Left colon (tissue), 2 donors: ENCODE results near the gene ABCA7. TPM values are rescaled to one million over a fixed set of nuclear protein-coding genes. Genes with fewer than 3 reads are reported as not detected.
A peak's percentile ranks its signal among the peaks of the same experiment; 100 is the strongest.

Source experiments
- ATAC-seq: fragments of 200-7000 bp; cut with Tn5 transposase; one replicate; pipeline ENCODE4 v1.9.1; 2020; ENCODE audit warnings: mild to moderate bottlenecking, moderate library complexity
- DNase-seq, 2 donors: peaks; one replicate each; pipeline ENCODE4 v3.0.0-alpha.2; 2020
- intact Hi-C, 2 donors: fragments of 100-400 bp; cut with DNase I in 1 of 2; cut with micrococcal nuclease in 1 of 2; formaldehyde crosslinking; loops; one replicate each; pipeline versions ENCODE4 v1.11.2 to v1.14.0; 2022; cut with DNase I, micrococcal nuclease
- total RNA-seq, 2 donors: library from RNA; stranded (reverse); fragmentation: NEBNext Ultra II Directional; extraction: Animal tissue kit (Norgen Biotek cat#: 25700); gene quantifications; one replicate each; pipeline ENCODE4 v1.2.1, GENCODE V29; 2021
- donor health status: DM: no; HTN: no; CAD: no.
- donor health status: DM: yes; HTN: yes; CAD: no.

Gene ABCA7
- total RNA-seq, 2 donors from 2014 or later, result 23.3 to 35.1 TPM

DNA sequence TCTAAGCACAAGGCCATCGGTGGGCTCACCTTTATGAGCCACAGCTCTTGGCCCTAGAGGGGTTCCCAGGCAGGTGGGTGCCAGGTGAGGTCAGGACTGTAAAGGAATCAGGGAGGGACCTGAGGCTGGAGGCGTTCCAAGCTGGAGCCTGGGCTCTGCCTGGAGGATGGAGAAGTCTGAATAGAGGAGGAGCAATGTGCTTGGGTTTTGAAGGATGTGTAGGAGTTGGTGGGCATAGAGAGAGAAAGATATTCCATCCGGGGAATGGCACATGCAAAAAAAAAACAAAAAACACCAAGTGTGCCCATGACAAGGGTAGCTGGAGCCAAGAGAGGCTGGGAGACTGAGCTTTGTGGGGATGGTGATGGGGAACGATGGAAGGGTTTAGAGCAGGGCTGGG is 37.3 kb upstream of the ABCA7 start:
- intact Hi-C loops, result no loop called here
- ATAC-seq (no peak), DNase-seq (no peak)

DNA sequence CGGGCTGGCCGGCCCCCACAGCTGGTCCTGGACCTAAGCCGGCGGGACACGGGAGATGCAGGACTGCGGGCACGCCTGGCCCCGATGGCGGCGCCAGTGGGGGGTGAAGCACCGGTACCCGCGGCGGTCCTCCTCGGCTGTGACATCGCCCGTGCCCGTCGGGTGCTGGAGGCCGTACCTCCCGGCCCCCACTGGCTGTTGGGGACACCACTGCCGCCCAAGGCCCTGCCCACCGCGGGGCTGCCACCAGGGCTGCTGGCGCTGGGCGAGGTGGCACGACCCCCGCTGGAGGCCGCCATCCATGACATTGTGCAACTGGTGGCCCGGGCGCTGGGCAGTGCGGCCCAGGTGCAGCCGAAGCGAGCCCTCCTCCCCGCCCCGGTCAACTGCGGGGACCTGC is 36.6 kb upstream of the ABCA7 start:
- DNase-seq (no peak), ATAC-seq (no peak)
- intact Hi-C loops, result no loop called here

DNA sequence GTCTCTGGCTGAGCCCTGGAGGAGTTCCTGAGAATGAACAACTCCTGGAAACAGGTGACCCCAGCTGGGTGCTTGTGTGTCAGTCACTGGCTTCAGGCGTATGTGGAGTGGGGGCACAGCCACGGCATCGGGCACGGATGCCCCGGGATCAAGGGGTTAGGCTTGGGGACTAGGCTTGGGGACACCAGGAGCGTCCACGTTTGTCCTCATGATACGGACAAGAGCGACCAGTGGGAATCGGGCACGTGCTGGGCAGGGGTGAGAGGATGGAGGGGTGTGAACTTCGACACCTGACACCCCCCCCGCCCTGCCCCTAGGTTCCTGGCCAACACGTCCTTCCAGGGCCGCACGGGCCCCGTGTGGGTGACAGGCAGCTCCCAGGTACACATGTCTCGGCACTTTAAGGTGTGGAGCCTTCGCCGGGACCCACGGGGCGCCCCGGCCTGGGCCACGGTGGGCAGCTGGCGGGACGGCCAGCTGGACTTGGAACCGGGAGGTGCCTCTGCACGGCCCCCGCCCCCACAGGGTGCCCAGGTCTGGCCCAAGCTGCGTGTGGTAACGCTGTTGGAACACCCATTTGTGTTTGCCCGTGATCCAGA is 35.6 kb upstream of the ABCA7 start:
- ATAC-seq (no peak), DNase-seq (no peak)
- intact Hi-C loops, result no loop called here

DNA sequence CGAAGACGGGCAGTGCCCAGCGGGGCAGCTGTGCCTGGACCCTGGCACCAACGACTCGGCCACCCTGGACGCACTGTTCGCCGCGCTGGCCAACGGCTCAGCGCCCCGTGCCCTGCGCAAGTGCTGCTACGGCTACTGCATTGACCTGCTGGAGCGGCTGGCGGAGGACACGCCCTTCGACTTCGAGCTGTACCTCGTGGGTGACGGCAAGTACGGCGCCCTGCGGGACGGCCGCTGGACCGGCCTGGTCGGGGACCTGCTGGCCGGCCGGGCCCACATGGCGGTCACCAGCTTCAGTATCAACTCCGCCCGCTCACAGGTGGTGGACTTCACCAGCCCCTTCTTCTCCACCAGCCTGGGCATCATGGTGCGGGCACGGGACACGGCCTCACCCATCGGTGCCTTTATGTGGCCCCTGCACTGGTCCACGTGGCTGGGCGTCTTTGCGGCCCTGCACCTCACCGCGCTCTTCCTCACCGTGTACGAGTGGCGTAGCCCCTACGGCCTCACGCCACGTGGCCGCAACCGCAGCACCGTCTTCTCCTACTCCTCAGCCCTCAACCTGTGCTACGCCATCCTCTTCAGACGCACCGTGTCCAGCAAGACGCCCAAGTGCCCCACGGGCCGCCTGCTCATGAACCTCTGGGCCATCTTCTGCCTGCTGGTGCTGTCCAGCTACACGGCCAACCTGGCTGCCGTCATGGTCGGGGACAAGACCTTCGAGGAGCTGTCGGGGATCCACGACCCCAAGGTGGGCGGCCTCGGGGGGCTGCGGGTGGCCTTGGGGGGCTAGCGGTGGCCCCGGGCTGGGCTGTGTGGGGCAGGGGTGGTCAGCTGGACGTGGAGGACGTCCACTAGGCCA is 34.9 kb upstream of the ABCA7 start:
- intact Hi-C loops, result no loop called here
- no peak for DNase-seq

DNA sequence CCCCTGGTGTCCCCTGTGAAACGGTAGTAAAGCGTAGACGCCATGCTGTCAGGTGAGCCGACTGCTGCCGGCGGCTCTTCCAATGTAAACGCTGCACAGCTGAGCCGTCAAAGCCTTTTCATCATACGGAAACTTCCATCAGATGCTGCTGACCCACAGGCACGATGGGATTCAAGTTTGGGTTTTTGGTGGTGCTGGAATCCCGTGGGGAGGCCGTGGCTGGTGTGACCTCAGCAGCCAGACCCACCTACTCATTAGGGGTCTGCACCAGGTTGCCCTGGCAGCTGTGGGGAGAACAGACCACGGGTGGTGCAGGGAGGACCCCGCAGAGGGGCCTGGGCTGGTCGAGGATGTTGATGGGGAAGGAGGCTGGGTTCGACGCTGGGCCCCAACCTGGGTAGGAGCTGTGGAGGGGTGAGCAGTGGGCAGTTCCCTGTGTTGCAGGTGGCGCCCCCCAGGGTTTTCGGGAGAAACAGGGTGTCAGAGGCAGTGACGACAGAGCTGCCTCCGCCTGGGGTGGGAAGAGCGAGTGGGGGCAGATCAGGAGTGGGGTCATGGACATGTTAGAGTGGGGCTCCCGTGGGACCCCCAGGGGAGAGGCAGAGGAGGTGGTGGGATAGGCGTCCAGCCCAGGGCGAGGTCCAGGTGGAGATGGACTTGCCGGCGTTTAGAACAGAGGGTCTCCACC is 33.1 kb upstream of the ABCA7 start:
- intact Hi-C loops, result no loop called here
- no peak for ATAC-seq
- no peak for DNase-seq

More for the DNA sequence above, 34.9 kb upstream of the ABCA7 start:
- ATAC-seq, result no peak

DNA sequence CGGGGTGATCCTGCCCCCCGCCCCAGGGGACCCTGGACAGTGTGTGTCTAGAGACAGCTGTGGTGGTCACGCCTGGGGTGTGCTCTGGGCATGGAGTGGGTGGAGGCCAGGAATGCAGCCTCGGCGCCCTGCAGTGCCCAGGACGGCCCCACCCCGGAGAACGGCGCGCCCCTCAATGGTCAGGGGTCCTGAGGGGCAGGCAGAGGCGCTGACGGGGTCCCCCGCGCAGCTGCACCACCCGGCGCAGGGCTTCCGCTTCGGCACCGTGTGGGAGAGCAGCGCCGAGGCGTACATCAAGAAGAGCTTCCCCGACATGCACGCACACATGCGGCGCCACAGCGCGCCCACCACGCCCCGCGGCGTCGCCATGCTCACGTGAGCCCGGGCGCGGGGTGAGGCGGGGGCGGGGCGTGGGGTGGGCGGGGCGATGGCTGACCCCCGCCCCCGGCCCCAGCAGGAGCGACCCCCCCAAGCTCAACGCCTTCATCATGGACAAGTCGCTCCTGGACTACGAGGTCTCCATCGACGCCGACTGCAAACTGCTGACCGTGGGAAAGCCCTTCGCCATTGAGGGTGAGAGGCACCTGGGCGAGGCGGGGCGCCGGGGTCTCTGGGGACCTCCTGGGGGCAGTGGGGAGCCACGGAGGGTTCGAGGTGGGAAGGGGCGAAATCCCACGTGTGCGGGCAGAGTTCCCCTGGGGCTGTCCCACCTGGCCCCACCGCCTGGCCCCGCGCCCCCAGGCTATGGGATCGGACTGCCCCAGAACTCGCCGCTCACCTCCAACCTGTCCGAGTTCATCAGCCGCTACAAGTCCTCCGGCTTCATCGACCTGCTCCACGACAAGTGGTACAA is 32.3 kb upstream of the ABCA7 start:
- intact Hi-C loops, result no loop called here
- ATAC-seq (no peak), DNase-seq (no peak)

DNA sequence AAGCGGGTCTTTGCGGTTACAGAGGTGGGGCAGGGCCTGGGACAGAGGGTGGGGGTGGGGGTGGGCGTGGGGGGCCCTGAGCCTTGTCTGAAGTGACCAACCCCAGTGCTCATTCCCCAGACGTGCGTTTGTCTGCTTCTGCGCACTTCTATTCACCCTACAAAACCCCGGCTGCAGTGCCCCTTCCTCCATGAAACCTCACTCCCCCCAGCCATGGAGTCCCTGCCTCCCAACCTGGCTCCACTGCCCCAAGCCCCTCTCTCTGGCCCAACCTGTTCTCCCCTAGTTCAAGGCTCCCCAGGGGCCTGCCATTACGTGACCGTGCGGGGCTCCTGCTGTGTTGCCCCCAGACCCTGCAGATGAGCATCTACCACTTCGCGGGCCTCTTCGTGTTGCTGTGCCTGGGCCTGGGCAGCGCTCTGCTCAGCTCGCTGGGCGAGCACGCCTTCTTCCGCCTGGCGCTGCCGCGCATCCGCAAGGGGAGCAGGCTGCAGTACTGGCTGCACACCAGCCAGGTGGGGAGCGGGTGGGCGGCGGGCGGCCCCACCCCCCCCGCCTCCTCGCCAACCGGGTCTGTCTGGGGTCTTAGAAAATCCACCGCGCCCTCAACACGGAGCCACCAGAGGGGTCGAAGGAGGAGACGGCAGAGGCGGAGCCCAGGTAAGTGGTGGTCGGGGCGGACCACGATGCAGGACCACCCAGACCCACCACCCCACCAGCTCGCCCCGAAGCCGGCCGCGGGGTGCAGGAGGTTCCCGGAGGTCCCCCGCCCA is 31.5 kb upstream of the ABCA7 start:
- DNase-seq, result no peak
- no peak for ATAC-seq
- intact Hi-C loops, result no loop called here

DNA sequence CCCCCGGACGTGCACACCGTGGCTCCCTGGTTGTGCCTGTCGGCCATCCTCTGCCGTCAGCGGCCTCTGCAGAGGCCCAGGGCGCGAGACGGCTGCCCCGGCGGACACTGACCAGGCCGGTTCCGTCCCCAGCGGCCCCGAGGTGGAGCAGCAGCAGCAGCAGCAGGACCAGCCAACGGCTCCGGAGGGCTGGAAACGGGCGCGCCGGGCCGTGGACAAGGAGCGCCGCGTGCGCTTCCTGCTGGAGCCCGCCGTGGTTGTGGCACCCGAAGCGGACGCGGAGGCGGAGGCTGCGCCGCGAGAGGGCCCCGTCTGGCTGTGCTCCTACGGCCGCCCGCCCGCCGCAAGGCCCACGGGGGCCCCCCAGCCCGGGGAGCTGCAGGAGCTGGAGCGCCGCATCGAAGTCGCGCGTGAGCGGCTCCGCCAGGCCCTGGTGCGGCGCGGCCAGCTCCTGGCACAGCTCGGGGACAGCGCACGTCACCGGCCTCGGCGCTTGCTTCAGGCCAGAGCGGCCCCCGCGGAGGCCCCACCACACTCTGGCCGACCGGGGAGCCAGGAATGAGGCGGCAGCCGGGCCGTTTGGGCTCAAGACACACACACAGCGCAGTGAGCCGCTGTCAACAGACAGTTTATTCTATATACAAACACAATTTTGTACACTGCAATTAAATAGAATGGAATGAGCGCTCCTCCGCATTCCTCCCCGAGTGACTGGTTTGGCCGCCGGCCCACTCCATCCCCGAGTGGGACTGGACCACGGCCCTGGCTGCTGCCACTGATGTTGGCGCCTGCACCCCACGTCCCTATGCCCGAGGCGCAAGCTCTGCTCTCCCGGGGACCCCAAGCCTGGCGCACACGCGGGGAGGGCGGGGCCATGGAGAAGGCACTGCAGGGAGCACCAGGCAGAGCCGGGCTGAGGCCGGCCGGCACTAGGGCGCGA is 30.6 kb upstream of the ABCA7 start:
- DNase-seq (no peak), ATAC-seq (peak; percentile 10)
- intact Hi-C loops, result no loop called here

DNA sequence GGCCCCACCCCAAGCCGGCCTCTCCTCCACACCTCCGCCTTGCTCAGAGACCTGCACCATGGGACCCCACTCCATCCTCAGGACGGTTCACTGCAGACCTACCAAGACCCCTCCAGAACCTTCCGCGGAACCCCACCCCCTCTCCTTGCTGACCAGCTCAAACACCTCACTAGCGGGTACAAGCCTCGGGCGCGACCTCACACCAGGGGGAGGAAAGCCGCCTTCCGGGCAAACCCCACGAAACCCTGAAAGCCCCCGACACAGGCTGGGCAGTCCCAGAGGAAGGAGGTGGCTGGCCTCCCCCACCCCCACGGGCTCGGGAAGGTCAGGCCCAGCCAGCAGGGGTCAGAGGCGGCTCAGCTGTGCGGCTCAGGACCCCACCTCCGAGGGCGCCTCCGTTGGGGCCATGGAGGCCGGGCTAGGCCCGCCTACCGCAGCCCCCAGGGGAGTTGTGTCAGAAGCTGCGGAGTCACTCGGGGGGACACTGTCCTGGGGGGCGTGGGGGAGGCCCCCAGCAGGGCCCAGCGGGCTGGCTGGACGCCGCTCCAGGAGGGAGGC is 29.8 kb upstream of the ABCA7 start:
- ATAC-seq (no peak), DNase-seq (no peak)
- intact Hi-C loops, result no loop called here

DNA sequence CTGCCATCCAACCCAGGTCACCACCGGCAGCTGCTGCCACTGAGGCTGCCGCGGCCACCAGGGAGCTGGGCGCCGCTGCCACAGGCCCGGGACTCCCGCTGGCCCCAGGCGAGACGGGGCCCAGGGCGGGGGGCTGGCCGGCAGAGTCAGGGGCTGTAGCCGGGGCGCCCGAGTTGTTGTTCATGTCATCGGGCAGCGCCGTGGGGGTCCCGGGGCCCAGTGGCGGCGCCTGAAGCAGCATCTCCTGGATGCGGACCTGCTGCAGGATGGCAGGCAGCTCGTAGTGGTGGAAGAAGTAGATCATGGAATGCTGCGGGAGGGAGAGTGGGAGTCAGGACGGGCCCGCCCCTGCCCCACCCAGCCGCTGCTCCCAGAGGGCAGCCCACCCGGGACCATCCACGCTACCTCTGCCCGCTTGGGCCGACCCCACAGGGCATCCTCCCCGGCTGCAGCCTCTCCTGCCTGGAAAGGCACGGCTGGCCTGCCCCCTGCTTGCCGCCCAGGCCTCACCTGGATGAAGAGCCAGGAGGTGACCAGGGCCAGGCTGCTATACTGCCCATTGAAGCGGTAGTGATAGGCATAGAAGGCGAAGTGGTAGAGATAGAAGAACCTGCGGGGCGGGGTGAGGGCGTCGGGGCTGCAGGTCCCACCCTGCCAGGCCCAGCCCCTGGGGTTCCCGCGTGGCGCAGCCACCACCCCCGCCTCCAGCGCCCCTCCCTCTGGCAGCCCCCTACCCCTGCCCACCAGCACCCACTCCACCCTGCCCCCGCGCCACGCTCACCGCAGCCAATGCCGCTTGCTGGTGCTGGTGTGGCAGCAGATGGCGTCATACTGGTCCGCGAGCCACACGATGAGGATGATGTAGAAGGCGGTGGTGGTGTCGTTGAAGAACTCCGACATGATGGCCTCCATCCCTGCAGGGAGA is 29.1 kb upstream of the ABCA7 start:
- ATAC-seq, result no peak
- intact Hi-C loops, result no loop called here
- no peak for DNase-seq

DNA sequence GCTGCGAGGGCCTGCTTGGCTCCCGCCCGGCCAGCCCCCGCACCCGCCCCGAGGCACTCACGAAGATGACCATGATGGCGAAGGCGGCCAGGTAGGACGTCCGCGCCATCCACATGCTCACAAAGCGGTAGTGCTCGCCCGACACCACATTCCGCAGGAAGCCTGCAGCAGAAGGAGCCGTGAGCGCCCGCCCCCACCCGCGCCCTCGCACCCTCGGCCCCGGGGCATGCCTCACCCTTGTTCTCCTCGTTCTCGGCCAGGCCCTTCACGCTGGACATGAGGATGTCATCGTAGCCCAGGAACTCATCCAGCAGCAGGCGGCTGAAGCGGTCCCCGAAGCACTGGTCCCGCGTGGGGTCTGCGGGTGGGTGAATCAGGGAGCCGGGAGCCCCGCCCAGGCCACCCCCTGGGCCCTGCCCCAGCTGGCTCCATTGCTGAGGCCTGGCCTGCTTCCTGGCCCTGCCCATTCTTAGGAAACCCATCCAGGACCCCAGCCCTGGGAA is 28.0 kb upstream of the ABCA7 start:
- DNase-seq, result no peak
- intact Hi-C loops, result no loop called here
- no peak for ATAC-seq

DNA sequence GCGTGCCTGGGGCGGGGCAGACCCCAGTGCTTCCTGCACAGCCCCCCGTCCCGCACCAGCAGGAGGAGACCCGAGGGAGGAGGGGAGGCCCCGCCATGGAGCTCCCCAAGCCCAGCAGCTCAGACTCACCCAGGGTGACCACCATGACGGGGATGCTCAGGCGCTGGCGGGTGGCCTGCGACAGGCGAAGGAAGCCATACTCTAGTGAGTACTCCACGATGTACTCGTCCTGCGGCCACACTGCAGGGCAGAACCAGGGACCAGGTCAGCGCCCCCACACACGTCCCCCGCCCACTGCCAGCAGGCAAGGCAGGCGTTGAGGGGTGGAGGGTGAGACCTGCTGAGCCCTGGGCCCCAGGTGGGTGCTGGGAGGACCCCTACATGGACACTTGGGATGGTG is 27.6 kb upstream of the ABCA7 start:
- ATAC-seq, result no peak
- DNase-seq, result no peak
- intact Hi-C loops, result no loop called here

DNA sequence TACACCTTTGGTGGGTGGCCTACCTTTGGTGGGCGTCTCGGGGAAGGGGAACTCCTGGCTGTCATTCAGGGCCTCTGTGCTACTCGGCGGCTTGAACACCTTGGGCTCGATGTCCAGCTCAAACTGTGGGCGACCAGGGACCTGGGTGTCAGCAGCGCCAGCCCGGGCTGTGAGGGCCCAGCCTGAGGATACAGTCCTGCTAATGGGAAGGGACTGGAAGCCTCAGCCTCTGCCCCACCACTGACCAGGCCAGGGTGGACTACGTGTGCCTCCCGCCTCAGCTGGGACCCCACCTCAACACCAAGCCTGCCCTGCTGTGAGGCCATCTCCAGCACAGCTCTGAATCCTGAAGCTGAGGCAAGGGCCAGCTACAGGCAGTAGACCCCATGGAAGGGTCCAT is 26.7 kb upstream of the ABCA7 start:
- no peak for ATAC-seq
- intact Hi-C loops, result no loop called here
- no peak for DNase-seq

DNA sequence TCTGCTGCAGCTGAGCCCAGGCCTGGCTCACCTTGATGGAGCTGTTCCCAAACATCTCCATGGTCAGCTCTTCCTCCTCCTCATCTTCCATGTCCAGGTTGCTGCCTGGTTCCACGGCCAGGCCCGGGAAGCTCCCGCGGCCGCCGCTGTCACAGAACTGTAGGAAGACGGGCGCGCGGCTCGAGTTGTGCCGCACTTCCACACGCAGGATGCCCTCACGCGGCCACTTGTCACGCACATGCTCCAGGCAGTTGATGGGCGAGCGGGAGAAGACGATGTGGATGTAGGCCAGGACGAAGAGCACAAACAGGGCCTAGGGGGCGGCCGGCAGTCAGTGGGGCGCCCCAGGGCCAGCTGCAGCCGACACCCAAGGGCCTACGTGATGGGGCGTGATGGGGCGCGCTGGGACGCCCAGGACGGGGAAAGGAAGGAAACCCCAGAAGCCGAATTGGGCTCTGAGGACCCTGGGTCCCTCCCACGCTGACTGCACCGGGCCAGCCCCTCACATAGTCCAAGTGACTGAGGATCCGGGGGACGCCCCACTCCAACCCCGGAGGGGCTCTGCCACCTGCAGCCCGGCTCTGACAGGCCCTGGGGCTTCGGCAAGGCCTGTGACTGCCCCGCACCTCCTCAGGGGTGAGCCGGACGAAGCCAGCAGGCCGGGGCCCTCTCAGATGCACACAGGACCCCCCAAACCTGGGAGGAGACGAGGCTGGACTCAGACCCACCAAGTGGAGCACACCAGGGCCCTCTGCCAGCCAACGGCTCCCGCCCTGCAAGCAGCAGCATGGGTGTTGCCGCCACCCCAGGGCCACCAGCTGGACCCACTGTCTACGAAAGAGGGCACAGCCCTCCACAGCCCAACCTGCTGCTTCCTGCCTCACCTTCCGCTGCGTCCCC is 25.5 kb upstream of the ABCA7 start:
- no peak for DNase-seq

More for the DNA sequence above, 25.5 kb upstream of the ABCA7 start:
- no peak for ATAC-seq
- intact Hi-C loops, result no loop called here
